A549 (cell line): ENCODE measurements around the gene RASA2.

Source experiments
- CEBPB ChIP-seq, 2 experiments: fragments of >200 bp in 1 of 2; sonication (Bioruptor Twin) in 1 of 2; formaldehyde crosslinking in 1 of 2; IDR thresholded peaks; 2 replicates each; pipeline ENCODE4 v1.6.1; 2012 to 2016
- CHD2 ChIP-seq: fragments of 150-350 bp; IDR thresholded peaks from 2 replicates; pipeline ENCODE4 v1.6.1; 2014; ENCODE audit warnings: low read length; ENCODE audit not compliant: partially characterized antibody
- CHD4 ChIP-seq: fragments of 200-600 bp; sonication (generic); IDR thresholded peaks from 2 replicates; pipeline ENCODE4 v1.6.1; 2016; ENCODE audit warnings: antibody characterized with exemption, mild to moderate bottlenecking, borderline replicate concordance
- EP300 ChIP-seq, 2 experiments: fragments of >200 bp; sonication (Bioruptor Twin); formaldehyde crosslinking; IDR thresholded peaks; 2 replicates in 1 of 2; 3 replicates in 1 of 2; pipeline ENCODE4 v1.6.1; 2016 to 2017
- MAZ ChIP-seq: fragments of 150-350 bp; IDR thresholded peaks from 2 replicates; pipeline ENCODE4 v1.6.1; 2014; ENCODE audit warnings: antibody characterized with exemption, low read depth, low read length, borderline replicate concordance
- POLR2A ChIP-seq: IDR thresholded peaks from 2 replicates; pipeline ENCODE4 v1.6.1; 2012; ENCODE audit warnings: mild to moderate bottlenecking, low read length
- ZSCAN20 ChIP-seq: fragments of 250-450 bp; sonication (Bioruptor Pico); IDR thresholded peaks from 2 replicates; pipeline ENCODE4 v1.8.0; 2022; ENCODE audit warnings: mild to moderate bottlenecking, moderate library complexity
- TF ChIP-seq, protein P1 (sequence below): fragments of >200 bp; sonication (Bioruptor Twin); formaldehyde crosslinking; IDR thresholded peaks from 3 replicates; pipeline ENCODE4 v1.5.1; 2016
- TF ChIP-seq, protein P2 (sequence below): fragments of 200-600 bp; sonication (generic); IDR thresholded peaks from 2 replicates; pipeline ENCODE4 v1.6.1; 2016; ENCODE audit warnings: antibody characterized with exemption, mild to moderate bottlenecking, moderate library complexity
- TF ChIP-seq, protein P3 (sequence below): IDR thresholded peaks from 2 replicates; pipeline ENCODE4 v1.6.1; 2012

DNA sequence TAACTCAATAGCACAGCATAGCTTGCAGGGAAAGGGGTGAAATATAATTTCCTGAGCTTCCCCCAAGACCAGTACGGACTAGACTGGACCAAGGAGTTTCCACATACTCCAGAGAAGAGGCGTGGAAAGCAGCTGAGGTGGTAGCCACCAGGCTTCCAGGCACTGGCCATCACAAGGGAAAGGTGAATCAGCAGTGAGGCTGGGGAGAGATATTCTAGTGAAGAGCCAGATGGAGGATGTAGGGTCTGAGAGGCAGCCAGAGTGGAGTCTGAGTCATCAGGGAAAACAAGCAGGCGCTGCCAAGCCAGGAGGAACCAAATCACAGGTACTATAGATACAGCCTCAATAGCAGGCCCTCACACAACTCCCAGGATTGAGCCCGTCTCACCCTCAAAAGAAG lies 9.6 kb upstream of the RASA2 start:
- TF ChIP-seq, protein P1, sequence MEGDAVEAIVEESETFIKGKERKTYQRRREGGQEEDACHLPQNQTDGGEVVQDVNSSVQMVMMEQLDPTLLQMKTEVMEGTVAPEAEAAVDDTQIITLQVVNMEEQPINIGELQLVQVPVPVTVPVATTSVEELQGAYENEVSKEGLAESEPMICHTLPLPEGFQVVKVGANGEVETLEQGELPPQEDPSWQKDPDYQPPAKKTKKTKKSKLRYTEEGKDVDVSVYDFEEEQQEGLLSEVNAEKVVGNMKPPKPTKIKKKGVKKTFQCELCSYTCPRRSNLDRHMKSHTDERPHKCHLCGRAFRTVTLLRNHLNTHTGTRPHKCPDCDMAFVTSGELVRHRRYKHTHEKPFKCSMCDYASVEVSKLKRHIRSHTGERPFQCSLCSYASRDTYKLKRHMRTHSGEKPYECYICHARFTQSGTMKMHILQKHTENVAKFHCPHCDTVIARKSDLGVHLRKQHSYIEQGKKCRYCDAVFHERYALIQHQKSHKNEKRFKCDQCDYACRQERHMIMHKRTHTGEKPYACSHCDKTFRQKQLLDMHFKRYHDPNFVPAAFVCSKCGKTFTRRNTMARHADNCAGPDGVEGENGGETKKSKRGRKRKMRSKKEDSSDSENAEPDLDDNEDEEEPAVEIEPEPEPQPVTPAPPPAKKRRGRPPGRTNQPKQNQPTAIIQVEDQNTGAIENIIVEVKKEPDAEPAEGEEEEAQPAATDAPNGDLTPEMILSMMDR = no peak
- TF ChIP-seq POLR2A = no peak
- TF ChIP-seq MAZ = no peak
- TF ChIP-seq EP300 (IDR thresholded peaks at IDR 0.05) = no peak
- no peak for TF ChIP-seq CEBPB (IDR thresholded peaks at IDR 0.05)
- TF ChIP-seq, protein P2, sequence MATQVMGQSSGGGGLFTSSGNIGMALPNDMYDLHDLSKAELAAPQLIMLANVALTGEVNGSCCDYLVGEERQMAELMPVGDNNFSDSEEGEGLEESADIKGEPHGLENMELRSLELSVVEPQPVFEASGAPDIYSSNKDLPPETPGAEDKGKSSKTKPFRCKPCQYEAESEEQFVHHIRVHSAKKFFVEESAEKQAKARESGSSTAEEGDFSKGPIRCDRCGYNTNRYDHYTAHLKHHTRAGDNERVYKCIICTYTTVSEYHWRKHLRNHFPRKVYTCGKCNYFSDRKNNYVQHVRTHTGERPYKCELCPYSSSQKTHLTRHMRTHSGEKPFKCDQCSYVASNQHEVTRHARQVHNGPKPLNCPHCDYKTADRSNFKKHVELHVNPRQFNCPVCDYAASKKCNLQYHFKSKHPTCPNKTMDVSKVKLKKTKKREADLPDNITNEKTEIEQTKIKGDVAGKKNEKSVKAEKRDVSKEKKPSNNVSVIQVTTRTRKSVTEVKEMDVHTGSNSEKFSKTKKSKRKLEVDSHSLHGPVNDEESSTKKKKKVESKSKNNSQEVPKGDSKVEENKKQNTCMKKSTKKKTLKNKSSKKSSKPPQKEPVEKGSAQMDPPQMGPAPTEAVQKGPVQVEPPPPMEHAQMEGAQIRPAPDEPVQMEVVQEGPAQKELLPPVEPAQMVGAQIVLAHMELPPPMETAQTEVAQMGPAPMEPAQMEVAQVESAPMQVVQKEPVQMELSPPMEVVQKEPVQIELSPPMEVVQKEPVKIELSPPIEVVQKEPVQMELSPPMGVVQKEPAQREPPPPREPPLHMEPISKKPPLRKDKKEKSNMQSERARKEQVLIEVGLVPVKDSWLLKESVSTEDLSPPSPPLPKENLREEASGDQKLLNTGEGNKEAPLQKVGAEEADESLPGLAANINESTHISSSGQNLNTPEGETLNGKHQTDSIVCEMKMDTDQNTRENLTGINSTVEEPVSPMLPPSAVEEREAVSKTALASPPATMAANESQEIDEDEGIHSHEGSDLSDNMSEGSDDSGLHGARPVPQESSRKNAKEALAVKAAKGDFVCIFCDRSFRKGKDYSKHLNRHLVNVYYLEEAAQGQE = no peak
- TF ChIP-seq CHD4 = no peak
- no peak for TF ChIP-seq ZSCAN20 (CRISPR knock-in tag)
- TF ChIP-seq CHD2 = no peak
- TF ChIP-seq, protein P3, sequence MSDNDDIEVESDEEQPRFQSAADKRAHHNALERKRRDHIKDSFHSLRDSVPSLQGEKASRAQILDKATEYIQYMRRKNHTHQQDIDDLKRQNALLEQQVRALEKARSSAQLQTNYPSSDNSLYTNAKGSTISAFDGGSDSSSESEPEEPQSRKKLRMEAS = no peak
